Measurements from ENCODE around the gene RNU6-1.

The RNU6-1 gene

GRCh38 chr15:67794832-67795574 is 44.8 kb downstream of the RNU6-1 start:
- DNase-seq = no peak

DNA sequence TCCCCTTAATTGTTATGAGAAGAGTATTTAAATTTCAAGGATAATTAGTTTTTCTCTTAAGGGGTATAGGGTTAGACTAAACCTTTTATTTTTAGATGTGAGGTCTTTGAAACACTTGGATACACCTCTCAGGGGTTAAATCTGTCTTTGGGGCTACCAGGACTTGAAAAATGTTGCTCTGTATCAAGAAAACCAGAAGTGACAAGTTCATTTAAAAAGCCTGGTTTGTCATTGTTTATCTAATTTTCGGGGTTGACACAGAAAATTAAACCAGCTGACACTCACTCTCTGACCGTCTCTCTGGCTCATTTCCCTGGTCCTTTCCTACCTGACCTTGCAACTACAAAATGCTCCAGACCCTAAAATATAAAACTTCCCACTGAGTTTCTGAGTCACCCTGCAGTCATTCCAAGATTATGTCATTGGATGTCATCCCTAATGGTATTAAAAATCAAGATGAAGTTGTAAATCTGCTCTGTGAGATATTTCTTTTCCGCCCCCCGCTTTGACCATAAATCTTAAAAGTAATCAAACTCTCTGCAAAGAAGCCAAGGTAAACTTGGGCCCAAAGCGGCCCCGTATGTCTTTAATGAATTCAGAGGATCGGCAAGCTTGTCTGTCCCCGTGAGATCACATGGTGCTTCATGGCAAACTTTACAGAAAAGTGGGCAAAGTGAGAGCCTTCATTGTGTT is 47.4 kb downstream of the RNU6-1 start:
- no peak for DNase-seq

DNA sequence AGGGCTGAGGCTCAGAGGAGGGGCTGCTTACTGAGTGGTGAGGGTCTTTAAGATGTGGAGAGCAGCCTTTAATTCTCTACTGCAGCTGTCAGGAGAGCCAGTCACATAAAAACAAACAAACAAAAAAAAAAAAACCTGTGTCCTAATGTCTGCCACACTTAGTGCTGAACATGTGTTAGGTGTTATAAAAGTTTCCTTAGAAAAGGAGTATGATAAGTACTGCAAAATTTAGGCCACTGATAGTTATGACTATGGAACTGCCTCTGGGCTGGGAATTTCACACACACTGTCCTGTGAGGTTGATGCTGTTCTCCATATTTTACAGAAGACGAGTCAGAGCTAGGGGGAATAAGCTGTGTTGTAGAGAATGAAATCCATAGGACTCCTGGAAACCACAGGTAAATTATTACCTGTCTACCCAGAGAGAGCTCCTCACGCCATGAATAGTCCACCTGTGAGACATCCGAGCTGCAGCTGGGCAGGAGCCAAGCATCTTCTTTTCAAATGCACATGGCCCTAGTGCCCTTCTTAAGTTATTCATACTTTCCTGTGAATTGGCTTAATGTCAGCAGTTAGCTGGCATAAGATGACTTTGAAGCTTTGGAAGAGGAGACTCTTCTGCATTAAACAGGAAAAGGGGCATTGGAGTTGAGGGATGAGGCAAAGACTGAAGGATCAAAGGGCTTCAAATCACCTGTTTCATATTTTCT is 49.1 kb downstream of the RNU6-1 start:
- DNase-seq = no peak

All from KG1 (cell line).